CD4-positive, alpha-beta T cell treated with Interleukin-4 for 4 hours (primary cell): ENCODE data around the gene BTF3.

ENCODE experiments used
- DNase-seq: peaks from one replicate; pipeline ENCODE4 v3.0.0-alpha.2; 2020

The BTF3 gene

DNA sequence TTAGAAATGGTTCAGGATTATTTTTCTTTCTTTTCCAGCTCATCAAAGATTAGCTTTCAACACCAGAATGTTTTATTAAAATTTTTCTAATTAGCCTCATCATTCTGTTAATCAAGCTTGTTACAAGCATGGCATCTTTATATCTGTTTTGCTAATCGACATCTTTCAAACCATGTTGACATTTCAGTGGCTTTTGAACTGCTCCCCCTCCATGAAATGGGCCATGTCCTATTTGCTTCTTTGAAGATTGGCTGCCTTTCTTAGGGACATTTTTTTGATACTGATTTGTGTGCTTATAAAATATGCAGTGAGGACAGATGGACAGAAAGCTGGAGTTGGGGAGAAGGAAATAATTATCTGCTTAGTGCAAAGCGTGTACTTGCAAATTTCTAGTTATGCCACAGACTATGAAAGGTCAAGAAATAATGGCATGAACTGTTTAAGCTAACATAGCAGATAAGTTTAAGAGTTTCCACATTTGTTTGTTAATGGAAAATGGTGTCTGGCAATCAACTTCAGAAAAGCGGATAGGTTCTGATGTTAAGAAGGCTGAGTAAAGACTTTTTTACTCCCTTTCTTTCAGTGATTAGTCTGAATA, 27.5 kb downstream of the BTF3 start:
- DNase-seq = no peak

DNA sequence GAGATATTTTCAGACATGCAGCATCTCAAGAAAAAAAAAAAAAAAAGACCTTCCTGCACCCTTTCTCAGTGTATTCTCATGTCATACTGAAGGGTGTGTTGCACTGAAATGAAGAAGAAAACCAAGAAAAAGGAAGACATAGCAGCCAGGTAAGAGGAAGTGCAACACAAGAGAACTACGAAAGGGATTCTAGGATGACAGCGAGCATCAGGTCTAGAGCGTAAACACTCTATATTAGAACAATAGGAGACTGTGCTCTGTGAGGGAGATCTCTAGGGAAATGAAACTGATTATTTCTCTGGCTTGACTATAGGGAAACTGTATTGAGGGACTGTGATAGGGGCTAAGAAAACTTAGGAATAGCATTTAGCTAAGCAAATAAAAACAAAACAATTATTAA, 30.0 kb downstream of the BTF3 start:
- DNase-seq = no peak

- no peak for DNase-seq
These were observed 30.8 kb downstream of the BTF3 start for GRCh38 chr5:73529081-73529480.

GRCh38 chr5:73531356-73531755, 33.1 kb downstream of the BTF3 start:
- DNase-seq = no peak

- DNase-seq = no peak
These were observed 34.0 kb downstream of the BTF3 start for GRCh38 chr5:73532195-73532594.

GRCh38 chr5:73534011-73534644, 35.9 kb downstream of the BTF3 start:
- DNase-seq = no peak

GRCh38 chr5:73534971-73535370, 36.7 kb downstream of the BTF3 start:
- no peak for DNase-seq

- no peak for DNase-seq
These were observed 41.5 kb downstream of the BTF3 start for GRCh38 chr5:73539730-73540129.

GRCh38 chr5:73540192-73540591, 42.0 kb downstream of the BTF3 start:
- DNase-seq = no peak

DNA sequence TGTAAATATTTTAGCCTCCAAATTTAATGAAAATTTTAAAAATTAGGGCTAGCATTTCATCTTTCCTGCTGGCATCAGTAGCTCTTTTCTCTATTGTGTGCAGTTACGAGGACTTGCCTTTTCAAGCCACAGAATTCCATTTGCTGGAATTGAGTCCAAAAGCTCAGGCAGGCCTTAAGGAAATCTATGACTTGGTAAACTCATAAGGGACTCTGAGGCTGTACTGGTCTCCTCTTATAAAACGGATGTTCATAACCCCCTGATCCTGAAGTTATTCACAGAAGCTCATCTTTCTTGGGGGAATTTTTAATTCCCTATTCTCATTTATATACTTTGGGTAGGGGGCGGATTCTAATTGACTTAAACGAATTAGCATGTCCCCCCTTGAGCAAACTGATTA, 43.8 kb downstream of the BTF3 start:
- DNase-seq = no peak

DNA sequence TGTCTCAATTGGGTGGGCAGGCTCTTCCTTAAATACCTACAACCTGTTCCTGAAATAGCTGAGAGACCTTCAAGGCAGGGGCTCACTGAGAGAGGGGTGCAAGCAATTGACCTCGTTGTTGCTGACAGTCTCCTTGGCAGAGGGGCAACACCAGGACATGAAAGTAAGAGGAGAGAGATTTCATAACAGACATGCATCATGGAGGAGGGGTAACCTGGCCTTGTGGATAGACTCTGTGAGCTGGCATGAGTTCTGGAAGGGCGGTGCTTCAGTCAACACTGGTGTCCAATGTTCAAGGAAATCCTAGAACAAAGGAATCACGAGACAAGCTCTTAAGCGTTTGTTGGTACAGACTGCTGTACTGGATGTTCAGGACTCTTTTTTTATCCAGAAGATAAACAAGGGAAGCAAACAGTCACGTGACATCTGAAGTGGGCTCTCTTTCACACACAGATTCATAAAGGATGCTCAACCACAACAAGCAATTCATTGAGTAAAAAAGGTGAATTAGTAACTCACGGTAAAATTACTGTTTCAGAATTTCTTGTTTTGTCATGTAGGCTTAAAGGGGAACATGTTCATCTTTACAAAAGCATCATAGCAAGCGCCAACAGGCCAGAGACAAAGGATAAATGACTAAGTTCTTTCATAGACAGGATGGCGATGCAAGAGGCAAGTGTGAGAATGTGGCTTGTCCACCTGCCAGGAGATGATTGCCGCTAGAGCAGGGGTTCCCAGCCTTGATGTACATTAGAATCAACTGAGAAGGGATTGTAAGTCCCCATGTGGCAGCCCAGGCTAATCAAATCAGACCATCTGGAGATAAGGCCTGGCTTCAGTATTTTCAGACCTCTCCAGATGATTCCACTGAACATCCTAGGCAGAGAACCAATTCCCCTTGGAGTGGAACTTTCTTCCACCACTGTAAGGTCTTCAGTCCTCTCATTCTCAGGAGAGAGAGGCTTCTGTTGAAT, 46.5 kb downstream of the BTF3 start:
- no peak for DNase-seq

DNA sequence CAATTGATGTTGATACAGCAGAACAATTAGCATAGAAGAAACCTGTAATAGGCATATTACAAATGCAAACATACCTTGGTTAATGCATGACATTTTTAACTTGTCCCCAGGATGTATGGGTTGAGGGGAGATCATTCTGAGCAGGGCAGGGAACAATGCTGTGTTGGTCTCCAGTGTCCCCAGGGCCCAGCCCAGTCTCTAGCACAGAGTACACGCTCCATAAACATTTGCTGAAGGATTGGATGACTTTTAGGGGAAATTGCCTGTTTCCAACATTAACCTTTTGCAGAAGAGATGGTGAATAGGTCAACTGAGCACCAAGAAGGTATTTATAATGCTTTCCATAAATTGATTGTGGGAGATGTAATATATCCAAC, 47.1 kb downstream of the BTF3 start:
- no peak for DNase-seq

- no peak for DNase-seq
These were observed 51.8 kb downstream of the BTF3 start for GRCh38 chr5:73550016-73550415.

DNA sequence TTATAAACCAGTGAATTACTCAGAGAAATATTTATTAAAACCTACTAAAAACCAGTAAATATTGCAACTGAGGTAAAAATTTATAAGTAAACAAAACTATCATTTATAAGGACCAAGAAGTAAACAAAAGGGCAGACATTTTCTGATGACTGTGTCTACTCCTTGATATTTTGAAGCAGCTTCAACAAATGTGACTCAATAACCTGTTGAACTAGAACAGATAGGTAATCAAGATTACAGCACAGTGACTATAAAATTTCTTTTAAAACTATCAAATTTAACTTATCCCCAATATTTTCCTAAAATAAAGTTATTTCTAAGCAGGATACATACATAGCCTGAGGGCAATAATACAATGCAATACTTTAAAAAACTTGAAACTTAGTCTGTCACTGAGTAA, 54.4 kb downstream of the BTF3 start:
- no peak for DNase-seq
